ENCODE measurements around the gene CXCL11. TPM values are rescaled to one million over a fixed set of nuclear protein-coding genes. Genes with fewer than 3 reads are reported as not detected.
"Not testable (repeated sequence)": the region's sequence is repeated elsewhere in the genome, so short reads cannot be mapped to it uniquely, and the experiment has no call there.

CXCL11 gene
- total RNA-seq, 4 donors from 2014 or later, result 0.59 TPM; not detected in 3

DNA sequence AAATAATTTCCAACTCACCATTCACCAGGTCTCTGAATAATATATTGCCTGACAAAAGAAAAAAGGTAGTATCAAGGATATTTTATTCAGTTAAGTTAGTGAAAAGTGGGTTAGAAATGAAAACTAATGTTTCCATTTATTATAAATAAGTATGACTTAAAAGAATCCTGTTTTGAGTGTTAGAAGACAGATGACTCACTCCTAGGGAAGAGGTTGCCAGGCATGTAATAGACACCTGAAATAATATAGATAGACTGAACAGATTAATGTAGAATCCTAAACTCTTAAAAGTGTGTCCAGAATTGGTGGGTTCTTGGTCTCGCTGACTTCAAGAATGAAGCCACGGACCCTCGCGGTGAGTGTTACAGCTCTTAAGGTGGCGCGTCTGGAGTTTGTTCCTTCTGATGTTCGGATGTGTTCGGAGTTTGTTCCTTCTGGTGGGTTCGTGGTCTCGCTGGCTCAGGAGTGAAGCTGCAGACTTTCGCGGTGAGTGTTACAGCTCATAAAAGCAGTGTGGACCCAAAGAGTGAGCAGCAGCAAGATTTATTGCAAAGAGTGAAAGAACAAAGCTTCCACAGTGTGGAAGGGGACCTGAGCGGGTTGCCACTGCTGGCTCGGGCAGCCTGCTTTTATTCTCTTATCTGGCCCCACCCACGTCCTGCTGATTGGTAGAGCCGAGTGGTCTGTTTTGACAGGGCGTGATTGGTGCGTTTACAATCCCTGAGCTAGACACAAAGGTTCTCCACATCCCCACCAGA, 6.5 kb upstream of the CXCL11 start:
- H3K9me3 ChIP-seq, H3K36me3 ChIP-seq, H3K4me3 ChIP-seq, H3K4me1 ChIP-seq, ATAC-seq, H3K27ac ChIP-seq, H3K27me3 ChIP-seq: not testable (repeated sequence)
- 71% methylated on average over 6 of the region's 18 CpGs; no CpG with 5 or more reads in 1 of the 2 donors for WGBS, 2 donors (ENCODE audit: low coverage in 1 of 2)

DNA sequence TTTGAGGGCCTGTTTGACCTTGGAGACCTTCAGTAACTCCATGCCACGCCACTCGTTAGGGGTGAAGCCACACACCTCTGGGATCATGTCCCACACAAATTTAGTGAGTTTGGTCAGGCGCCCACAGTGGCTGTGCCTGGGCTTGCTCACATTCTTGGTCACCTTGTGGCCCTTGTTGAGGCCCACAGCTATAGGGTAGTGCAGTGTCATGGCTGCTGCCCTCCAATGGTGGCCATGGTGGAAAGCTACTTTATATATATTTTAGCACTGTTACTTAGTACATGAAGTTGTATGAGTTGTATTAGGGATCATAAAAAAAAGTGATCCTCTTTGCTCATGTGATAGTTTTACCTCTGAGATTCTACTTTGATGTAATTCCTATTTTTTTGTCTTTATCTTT, 985 bp upstream of the CXCL11 start:
- TF ChIP-seq, protein P1, sequence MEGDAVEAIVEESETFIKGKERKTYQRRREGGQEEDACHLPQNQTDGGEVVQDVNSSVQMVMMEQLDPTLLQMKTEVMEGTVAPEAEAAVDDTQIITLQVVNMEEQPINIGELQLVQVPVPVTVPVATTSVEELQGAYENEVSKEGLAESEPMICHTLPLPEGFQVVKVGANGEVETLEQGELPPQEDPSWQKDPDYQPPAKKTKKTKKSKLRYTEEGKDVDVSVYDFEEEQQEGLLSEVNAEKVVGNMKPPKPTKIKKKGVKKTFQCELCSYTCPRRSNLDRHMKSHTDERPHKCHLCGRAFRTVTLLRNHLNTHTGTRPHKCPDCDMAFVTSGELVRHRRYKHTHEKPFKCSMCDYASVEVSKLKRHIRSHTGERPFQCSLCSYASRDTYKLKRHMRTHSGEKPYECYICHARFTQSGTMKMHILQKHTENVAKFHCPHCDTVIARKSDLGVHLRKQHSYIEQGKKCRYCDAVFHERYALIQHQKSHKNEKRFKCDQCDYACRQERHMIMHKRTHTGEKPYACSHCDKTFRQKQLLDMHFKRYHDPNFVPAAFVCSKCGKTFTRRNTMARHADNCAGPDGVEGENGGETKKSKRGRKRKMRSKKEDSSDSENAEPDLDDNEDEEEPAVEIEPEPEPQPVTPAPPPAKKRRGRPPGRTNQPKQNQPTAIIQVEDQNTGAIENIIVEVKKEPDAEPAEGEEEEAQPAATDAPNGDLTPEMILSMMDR (IDR thresholded peaks at IDR 0.05), result no peak
- no peak for TF ChIP-seq EP300 (IDR thresholded peaks at IDR 0.05)
- no peak for TF ChIP-seq POLR2A (IDR thresholded peaks at IDR 0.05)
- TF ChIP-seq POLR2AphosphoS5 (IDR thresholded peaks at IDR 0.05), result no peak
- ATAC-seq, result no peak
- WGBS, 2 donors (ENCODE audit: low coverage in 1 of 2), result 80% methylated on average over 3 of the region's 3 CpGs; no CpG with 5 or more reads in 1 of the 2 donors

DNA sequence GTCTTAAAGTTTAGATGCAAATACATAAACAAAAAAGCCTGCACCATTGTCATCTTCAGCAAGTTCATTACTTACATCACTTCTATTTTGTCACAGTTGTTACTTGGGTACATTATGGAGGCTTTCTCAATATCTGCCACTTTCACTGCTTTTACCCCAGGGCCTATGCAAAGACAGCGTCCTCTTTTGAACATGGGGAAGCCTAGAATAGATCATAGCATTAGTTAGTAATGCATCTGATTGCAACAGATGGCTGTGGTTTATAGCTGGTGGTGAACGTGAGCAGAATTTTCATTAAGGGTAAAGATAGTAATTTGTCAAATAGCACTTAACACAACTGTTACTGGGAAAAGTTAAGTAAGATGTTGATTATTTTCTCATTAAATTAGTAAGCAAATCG, 729 bp downstream of the CXCL11 start:
- H3K4me1 ChIP-seq, result no peaks in the 10 kb centered on the region
- 44 to 63% methylated on average over 3 of the region's 3 CpGs for WGBS, 2 donors (ENCODE audit: low coverage in 1 of 2)
- no peak for ATAC-seq

More for the DNA sequence above, 985 bp upstream of the CXCL11 start:
- H3K27me3 ChIP-seq, result peaks cover 5% of the 10 kb centered on the region
- H3K4me3 ChIP-seq, result no peak overlapping the region
- H3K4me1 ChIP-seq, result no peaks in the 10 kb centered on the region
- H3K36me3 ChIP-seq, result no peaks in the 10 kb centered on the region
- no peak overlapping the region for H3K27ac ChIP-seq
- H3K9me3 ChIP-seq, result no peaks in the 10 kb centered on the region

DNA sequence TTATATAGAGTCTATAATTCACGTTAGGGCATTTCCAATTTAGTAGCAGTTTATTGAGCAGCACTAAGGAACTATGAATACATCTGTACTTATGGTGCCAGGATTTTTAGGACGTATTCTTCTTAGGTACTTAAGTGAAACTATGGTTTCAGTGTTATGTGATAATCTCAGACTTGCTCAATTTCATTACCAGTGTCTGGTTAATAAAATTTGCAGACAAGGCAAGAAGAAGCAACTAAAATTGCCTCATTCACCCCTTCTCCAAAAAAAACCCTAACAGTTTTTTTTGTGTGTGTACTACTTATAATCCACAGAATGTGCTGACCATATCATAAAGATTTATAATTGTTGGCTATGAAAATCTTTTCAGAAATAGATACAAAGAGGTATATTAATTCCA, 6.6 kb downstream of the CXCL11 start:
- Histone ChIP-seq H3K9me3 (no peaks in the 10 kb centered on the region), H3K27me3 (peaks cover 5% of the 10 kb centered on the region), H3K27ac (no peak overlapping the region), H3K4me1 (peaks cover 0 to 8% (median 0%) of the 10 kb centered on the region in 3 donors), H3K4me3 (no peak overlapping the region), H3K36me3 (no peaks in the 10 kb centered on the region)
- ATAC-seq, result no peak
- no peak for TF ChIP-seq EP300 (IDR thresholded peaks at IDR 0.05)
- TF ChIP-seq, protein P1 (IDR thresholded peaks at IDR 0.05), result no peak
- TF ChIP-seq POLR2AphosphoS5 (IDR thresholded peaks at IDR 0.05), result no peak
- no peak for TF ChIP-seq POLR2A (IDR thresholded peaks at IDR 0.05)
- 52 to 77% methylated on average over 2 of the region's 2 CpGs for WGBS, 2 donors (ENCODE audit: low coverage in 1 of 2)

More for the DNA sequence above, 729 bp downstream of the CXCL11 start:
- Histone ChIP-seq H3K9me3 (no peaks in the 10 kb centered on the region), H3K27ac (no peak overlapping the region), H3K36me3 (no peaks in the 10 kb centered on the region), H3K27me3 (peaks cover 5% of the 10 kb centered on the region), H3K4me3 (no peak overlapping the region)
- TF ChIP-seq POLR2AphosphoS5 (IDR thresholded peaks at IDR 0.05) (no peak), POLR2A (IDR thresholded peaks at IDR 0.05) (no peak), EP300 (IDR thresholded peaks at IDR 0.05) (no peak)
- TF ChIP-seq, protein P1 (IDR thresholded peaks at IDR 0.05), result no peak

DNA sequence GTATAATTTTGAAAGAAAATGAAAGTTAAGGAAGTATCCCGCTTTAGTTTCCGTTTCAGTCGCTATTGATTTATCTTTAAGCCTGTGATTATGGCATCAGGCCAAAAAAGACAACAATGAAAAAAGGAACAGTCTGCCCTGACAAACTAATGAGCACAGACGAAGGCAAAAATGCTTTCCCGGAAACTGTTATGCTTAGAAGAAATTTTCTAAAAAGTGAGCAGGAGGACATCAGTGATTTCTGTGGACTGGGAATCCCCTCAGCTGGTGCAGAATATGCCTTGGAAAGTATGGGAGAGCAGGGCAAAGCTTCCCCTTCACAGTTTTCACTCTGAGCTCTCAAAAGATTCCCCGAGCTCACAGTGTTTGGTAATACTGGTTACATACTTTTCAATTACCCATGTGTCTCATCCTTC, 7.5 kb downstream of the CXCL11 start:
- Histone ChIP-seq H3K27me3 (peaks cover 5% of the 10 kb centered on the region), H3K9me3 (no peaks in the 10 kb centered on the region), H3K4me3 (peak overlapping the region; percentile 12 to 33), H3K36me3 (no peaks in the 10 kb centered on the region), H3K4me1 (peaks cover 0 to 8% (median 0%) of the 10 kb centered on the region in 3 donors), H3K27ac (peak overlapping the region in 1 of 4 donors; percentile 24)
- TF ChIP-seq, protein P1 (IDR thresholded peaks at IDR 0.05), result no peak
- TF ChIP-seq POLR2AphosphoS5 (IDR thresholded peaks at IDR 0.05) (no peak), EP300 (IDR thresholded peaks at IDR 0.05) (no peak), POLR2A (IDR thresholded peaks at IDR 0.05) (no peak)
- no peak for ATAC-seq
- 9 to 12% methylated on average over 5 to 6 of the region's 6 CpGs for WGBS, 2 donors (ENCODE audit: low coverage in 1 of 2)

All from gastroesophageal sphincter (tissue), 4 donors.